RKO (cell line): ENCODE measurements around the gene DDI2.
"Not testable (repeated sequence)": the region's sequence is repeated elsewhere in the genome, so short reads cannot be mapped to it uniquely, and the experiment has no call there.

Experiments used
- DNase-seq: peaks from one replicate; pipeline ENCODE4 v3.0.0-alpha.2; 2016; ENCODE audit warnings: low spot score

Gene DDI2

DNA sequence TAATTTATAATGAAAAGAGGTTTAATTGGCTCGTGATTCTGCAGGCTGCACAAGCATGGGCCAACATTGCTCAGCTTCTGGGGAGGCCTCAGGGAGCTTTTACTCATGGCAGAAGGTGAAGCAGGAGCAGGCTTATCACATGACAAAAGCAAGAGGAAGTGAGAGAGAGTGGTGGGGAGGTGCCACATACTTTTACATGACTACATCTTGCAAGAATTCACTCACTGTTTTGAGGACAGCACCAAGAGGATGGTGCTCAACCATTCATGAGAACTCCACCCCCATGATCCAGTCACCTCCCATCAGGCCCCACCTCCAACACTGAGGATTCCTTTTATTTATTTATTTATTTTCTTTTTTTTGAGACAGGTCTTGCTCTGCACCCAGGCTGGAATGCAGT is 61.3 kb downstream of the DDI2 start:
- DNase-seq = peak; percentile 73

DNA sequence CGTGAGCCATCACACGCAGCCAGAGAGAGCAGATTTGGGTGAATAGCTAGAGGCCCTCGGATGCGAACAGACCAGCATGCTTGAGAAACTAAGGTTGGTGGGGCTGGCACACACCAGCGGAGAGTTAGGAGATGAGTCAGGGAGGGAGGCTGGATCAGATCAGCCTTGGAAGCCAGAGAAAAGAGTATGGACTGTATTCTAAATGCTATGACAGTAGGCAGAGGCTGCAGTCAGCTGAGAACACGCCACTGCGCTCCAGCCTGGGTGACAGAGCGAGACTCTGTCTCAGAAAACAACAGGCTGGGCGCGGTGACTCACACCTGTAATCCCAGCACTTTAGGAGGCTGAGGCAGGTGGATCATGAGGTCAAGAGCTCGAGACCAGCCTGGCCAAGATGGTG is 62.9 kb downstream of the DDI2 start:
- peak; percentile 41 for DNase-seq

DNA sequence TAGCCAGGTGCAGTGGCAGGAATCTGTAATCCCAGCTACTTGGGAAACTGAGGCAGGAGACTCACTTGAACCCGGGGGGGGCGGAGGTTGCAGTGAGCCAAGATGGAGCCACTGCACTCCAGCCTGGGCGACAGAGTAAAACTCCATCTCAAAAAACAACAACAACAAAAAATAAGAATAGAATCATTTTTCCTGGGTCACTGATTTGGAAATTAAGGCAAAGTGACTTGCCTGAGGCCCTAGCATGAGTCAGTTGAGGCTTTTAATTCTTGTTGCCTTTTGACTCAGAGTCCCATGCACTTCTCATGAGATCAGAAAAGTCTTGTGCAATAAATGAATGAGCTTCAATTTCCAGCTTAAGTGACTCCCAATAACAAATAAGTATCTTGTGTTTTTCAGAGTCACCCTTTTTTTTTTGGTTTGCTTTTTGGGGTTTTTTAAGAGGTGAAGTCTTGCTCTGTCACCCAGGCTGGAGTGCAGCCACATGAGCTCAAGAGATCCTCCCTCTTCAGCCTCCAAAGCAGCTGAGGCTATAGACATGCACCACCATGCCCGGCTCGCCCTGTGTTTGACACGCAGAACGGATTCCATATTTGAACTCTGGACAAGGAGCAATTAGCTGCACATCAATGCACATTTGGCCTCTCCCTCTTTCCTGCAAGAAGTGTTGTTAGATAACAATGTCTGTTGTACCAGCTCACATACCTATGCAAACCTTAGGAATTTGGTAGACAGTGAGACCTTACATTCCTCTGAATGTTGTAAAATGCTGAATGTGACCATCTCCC is 63.5 kb downstream of the DDI2 start:
- peak; percentile 85 for DNase-seq

DNA sequence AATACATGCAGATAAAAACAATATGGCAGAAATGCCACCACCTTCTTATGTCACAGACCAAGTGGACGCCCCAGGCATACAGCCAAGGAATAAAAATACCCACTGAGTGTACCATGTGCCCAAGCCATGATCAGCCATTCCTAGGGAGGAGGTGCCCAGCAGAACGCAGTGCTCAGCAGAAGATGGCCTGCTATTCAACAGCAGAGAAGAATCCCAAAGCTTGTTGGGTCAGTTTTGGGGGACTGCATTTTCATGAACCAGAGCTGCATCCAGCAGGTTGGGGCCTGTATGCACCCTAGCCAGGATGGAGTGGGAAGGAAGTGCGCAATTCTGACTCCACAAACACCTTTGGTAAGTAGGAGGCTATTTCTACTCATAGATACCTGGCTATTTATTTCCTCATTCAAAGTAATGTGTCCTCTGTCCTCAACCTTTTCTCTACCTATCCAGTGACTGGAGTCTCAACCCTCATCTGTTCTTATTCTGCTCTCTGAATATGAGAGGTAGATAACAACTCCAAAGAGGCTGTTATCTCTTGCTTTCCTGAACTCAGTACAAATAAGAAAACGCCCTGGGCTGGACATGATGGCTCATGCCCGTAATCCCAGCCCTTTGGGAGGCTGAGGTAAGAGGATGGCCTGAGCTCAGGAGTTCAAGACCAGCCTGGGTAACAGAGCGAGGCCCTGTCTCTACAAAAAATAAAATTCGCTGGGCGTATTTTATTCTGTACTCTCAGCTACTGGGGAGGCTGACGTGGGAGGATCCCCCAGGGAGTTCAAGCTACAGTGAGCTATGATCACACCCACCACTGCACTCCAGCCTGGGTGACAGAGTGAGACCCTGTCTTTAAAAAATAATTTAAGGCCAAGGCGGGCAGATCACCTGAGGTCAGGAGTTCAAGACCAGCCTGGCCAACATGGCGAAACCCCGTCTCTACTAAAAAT is 64.4 kb downstream of the DDI2 start:
- DNase-seq = no peak

DNA sequence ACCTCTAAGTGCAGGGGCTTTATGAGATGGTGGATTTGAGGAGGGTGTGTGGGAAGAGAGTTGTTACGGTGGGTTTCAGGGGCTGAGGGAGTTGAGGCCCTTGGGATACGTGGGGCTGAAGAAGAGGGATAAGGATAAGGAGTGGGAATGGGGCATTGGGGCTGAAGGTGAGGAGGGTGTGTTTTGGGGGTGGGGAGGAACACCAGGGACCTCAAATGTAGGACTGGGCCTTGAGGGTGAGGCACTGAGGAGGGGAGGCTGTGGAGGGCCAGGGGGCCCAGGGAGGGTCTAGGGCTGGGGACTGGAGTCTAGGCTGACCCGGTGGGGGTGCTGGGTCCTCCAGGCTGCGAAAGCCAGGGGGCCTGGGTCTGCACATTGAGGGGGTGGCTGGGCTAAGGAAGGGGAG is 65.7 kb downstream of the DDI2 start:
- DNase-seq = no peak

DNA sequence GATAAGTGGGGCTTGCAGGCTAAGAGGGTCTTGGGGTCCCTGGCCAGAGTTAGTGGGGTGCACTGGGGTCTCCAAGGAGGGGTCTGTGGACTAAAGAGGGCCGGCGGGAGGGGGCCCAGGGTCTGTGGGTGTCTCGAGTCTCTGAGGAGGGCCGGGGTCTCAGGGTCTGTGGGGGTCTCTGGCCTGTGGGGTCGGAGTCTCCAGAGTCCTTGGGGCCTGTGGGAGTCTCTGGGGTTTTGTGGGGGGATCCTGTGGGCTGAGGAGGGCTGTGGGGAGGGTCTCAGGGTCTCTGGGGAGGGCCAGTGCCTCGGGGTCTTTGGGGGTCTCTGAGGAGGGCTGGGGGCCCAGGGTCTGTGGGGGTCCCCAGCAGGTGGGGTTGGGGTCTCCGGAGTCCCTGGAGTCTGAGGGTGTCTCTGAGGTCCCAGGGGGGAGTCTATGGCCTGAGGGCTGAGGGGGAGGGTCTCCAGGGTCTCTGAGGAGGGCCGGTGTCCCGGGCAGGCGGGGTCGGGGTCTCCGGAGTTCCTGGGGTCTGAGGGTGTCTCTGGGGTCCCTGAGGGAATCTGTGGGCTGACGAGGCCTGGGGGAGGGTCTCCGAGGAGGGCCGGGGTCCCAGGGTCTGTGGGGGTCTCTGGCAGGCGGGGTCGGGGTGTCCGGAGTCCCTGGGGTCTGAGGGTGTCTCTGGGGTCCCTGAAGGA is 66.2 kb downstream of the DDI2 start:
- no peak for DNase-seq

DNA sequence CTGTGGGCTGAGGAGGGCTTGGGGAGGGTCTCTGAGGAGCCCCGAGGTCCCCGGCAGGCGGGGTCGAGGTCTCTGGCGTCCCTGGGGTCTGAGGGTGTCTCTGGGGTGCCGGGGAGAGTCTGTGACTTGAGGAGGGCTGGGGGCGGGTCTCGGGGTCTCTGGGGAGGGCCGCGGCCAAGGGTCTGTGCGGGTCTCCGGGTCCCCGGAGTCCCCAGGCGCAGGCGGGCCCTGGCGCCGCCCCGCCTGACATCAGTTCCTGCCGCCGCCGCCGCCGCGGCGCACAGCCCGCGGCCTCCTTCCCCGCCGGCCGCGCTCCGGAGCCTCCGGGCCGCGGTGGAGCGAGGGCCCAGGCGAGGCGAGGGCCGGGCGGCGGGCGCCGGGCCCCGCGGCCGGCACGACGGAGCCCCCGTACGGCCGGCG is 66.8 kb downstream of the DDI2 start, which contains the start of gene PLEKHM2:
PLEKHM2 (plus strand) TSS at position 279 of the 420 bp plus-strand sequence. CDS start 239 bp downstream, outside the sequence.
- DNase-seq = peak; percentile 18

DNA sequence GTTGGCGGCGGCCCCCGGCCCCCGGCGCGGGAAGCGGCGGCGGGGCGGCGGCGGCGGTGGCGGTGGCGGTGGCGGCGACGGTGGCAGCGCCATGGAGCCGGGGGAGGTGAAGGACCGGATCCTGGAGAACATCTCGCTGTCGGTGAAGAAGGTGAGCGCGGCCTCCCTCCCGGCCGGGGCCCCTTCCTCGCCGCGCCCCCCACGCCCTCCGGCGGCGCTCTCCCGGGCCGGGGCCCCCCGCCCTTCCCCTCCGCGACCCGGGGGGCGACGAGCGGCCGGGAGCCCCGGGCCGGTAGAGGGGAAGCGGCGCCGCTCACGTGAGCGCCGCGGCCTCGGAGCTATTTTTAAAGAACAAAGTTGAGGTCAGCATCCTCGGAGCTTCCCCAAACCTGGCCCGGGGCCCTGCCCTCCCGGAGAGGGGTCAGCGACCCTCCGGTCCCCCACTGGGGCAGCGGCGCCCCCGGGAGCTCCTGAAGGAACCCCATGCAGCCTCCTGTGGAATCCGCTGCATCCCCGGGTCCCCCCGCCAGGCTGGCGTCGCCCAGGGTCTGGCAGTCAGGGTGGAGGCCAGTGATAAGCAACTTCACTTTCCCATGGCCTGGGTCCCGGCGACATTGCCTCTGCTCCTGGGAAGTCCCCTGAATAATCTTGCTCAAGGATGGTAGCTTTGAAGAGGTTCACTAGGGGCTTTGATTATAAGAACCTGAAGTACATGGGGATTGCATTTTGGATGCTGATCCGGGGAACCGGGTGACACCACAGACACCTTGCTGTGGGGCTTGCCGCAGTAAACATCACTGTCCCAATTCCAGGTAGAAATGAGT is 67.4 kb downstream of the DDI2 start:
- peak; percentile 43 for DNase-seq

DNA sequence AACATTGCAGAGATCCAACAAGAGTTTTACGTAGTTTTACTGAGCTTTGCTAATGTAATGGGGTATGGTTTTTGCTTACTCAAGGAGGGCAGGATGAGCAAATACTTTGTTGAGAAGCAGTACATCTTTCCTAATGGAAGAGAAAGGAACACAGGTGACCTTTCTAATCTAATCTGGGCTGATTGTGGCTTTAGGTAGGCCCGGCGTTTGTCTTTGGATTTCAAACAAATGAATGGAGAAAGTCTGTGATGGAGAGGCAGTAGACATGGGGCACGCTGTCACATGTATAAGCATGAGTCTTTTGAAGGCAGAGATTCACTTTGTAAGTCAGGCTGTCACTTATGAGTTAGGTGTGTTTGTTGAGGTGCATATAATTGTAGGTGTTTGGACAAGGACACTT is 68.6 kb downstream of the DDI2 start:
- DNase-seq = no peak

DNA sequence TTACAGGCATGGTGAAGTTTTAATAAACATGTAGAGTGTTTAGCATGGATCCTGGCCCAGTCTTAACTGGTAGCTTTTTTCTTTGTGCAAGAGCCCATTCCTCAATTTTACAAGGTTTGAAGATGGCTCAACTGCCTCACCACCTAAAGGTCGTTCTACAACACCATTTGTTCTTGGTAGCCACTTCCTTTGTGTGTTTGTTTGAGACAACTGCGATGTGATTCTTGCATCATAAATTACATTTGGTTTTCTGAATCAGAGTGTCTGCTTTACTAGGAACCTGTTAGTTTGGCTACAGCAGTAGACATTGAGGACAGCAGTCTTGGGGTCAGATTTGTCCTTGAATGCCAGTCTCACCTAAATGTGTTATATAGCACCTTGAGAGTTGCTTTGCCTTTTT is 70.2 kb downstream of the DDI2 start:
- no peak for DNase-seq

DNA sequence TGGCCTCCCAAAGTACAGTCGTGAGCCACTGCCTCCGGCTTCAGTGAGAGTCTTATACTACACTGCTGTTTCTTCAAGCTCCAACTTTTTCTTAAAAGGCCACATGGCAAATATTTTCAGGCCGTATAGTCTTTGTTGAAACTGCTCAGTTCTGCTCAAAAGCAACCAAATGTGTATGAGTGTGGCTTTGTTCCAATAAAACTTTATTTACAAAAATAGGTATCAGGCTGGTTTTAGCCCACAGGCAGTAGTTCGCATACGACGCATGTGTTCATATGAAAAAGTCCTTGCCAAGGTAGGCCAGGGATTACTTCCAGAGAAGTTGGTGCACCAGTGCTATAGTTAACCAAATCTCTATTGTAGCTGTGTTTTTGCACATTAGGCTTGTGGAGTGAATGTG is 73.1 kb downstream of the DDI2 start:
- no peak for DNase-seq

DNA sequence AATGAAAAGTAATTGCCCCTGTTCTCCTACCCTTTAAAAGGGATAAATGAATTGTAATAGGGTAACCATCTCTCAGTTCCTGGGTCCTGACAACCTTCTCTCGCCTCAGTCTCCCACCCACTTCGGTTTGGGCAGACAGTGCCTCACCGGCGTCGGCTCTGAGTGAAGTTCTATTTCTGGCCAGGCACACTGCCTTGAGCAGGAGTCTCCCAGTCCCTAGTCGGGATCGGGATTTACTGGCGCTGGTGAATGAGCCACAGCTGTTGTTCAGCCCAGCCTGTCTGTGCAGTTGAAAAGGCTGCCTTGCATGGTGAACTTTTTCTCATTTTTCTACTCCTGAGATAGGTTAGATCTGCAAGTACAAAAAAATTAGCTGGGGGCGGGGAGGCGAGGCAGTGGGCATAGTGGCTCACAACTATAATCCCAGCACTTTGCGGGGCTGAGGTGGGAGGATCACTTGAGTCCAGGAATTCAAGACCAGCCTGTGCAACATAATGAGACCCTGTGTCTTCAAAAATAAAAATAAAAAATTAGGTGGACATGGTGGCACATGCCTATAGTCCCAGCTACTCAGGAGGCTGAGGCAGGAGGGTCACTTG is 74.3 kb downstream of the DDI2 start:
- DNase-seq = no peak

DNA sequence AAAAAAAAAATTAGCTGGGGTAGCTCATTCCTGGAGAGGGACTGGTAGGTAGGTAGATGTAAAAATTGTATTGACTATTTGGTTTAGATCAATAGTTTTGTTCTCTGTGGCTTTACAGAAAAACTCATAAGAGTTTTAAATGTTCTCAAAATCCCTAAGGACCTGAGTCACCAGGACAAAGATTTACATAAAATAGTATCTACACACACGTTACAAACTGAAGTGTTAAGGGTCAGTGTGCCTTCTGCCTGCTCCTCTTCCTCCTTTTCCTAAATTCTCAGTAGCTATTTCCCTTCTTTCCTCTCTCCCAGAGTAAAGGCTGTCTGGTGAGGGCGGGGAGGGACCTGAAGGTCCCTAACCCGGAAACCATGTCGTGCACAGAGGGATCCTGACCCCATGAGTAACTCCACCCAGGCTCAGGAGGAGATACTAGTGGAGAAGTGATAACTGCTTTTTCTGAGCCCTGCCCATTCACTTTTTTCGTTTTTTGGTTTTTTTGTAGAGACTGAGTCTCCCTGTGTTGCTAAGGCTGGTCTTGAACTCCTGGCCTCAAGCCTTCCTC is 74.9 kb downstream of the DDI2 start:
- no peak for DNase-seq

DNA sequence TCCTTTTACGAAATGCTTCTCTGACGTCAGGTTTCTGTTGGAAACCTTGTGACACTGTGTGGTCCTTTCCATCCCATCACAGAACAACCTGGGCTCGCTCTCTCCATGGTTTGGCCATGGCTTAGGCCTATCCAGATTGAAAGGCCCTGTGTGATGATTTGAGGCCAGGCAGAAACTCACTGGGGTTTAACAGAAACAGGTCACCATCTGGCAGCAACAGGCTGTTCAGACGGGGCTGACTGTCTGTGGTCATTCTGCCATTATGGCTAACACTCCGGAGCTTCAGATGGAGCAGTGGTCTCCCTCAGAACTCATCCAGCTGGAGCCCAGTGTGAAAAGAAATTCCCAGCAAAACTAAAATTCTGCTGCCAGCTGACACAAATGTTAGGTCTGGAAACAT is 76.1 kb downstream of the DDI2 start:
- DNase-seq = no peak

DNA sequence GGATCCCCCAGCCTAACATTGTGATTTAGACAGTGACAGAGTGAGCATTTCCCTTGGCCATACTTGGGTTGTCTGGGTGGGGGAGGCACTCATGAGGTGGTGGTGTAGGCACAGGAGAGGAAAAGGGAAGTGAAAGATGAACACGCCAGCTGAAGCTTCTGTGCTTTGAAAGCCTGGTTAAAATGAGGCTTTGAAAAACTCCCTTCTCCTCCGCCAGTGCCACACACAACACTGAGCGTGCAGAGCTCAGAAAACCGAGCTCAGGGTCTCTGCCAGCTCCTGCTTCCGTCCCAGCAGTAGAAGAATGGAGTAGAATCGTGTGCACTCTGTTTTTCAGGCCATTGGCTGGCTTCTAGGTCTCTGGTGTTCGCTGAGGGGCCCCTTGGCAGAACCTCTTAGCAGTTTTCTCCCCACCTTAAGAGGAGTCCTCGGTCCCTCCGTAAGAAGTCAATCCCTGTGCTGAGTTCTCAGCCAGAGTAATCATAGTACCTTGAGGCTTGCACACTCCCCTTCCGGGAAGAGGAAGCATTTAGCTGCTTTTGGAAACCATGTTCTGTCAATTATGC is 79.8 kb downstream of the DDI2 start:
- no peak for DNase-seq

DNA sequence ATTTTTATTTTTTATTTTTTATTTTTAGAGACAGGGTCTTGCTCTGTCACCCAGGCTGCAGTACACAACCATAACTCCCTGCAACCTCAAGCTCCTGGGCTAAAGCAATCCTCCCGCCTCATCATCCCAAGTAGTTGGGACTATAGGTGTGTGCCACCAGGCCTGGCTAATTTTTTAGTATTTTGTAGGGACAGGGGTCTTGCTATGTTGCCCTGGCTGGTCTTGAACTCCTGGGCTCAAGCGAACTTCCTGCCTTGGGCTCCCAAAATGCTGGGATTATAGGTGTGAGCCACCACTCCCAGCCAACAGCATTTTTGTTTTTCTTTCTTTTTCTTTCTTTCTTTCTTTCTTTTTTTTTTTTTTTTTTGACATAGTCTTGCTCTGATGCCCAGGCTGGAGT is 80.9 kb downstream of the DDI2 start:
- no peak for DNase-seq

DNA sequence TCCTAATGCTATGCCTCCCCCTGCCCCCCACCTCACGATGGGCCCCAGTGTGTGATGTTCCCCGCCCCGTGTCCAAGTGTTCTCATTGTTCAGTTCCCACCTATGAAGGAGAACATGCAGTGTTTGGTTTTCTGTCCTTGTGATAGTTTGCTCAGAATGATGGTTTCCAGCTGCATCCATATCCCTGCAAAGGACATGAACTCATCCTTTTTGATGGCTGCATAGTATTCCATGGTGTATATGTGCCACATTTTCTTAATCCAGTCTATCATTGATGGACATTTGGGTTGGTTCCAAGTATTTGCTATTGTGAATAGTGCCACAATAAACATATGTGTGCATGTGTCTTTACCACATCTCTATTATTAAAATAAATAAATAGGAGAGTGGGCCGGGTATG is 82.1 kb downstream of the DDI2 start:
- not testable (repeated sequence) for DNase-seq

DNA sequence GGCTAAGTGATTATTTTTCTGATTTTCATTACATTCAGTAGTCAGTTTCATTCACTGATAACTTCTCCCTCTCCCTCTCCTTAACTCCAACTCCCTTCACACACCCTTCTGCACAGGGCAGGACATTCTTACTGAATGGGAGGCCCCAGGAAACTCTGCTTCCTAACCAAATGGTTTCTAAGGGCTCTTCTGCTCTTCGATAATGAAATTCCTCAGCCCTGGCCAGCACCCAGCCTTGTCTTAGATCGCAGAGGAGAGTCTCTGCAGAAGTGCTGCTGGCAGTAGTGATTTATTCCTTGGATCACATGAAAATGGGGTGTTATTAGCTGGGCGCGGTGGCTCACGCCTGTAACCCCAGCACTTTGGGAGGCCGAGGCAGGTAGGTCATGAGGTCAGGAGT is 83.2 kb downstream of the DDI2 start:
- DNase-seq = no peak

DNA sequence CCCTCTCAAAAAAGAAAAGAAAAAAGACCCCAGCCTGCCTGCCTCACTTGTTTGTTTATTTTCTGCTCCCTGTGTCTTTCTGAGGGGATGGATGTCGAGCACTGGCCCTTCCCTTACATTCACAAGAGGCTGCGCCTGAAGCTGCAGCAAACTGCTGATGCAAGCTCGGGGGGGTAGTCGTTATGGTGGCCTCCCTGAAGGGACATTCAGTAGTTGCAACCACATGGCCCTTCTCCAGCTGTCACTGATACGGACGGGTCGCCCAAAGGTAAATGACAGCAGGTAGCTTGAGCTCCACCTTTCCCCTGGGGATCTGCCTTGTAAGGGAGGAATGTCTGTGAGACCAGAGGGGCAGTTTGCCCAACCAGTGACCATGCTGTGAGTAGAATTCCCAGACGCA is 84.5 kb downstream of the DDI2 start:
- DNase-seq = no peak

DNA sequence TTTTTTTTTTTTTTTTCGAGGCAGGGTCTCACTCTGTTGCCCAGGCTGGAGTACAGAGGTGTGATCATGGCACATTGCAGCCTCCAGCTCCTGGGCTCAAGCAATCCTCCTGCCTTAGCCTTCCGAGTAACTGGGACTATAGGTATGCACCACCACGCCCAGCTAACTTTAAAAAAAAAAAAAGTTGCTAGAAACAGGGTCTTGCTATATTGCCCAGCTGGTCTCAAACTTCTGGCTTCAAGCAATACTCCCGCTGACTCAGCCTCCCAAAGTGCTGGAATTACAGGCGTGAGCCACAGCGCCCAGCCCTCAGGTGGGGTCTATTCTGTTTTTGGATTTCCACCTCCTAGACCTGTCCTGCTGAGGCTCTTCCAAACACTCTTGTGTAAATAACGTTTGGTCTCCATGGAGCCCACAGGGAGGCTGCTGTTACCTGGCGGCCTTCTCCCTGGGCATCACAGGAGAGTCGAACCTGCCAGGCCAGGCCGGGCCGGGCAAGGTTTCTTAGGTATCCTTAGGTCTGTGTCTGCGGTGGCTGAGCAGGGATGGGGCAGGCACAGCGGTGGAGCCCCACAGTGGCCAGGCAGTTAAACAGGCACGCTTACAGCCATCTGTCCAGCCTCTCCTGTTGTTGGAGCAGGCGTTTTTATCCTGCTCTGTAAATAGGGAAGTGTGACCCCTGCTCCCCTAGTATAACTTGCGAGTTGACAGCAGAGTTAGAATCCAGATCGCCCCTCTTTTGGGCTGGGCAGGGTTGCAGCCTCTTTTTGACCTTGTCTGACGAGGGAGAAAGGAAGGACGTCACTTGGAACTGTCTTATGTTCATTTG is 85.7 kb downstream of the DDI2 start:
- no peak for DNase-seq
